GM19395 (cell line): ENCODE measurements around the gene SEMA4A.
A peak's percentile ranks its signal among the peaks of the same experiment; 100 is the strongest.

Experiments
- ATAC-seq: cut with Tn5 transposase; IDR thresholded peaks from one replicate; pipeline ENCODE4 v1.9.1; 2021; ENCODE audit warnings: mild to moderate bottlenecking, moderate library complexity; ENCODE audit not compliant: unreplicated experiment

Gene SEMA4A

DNA sequence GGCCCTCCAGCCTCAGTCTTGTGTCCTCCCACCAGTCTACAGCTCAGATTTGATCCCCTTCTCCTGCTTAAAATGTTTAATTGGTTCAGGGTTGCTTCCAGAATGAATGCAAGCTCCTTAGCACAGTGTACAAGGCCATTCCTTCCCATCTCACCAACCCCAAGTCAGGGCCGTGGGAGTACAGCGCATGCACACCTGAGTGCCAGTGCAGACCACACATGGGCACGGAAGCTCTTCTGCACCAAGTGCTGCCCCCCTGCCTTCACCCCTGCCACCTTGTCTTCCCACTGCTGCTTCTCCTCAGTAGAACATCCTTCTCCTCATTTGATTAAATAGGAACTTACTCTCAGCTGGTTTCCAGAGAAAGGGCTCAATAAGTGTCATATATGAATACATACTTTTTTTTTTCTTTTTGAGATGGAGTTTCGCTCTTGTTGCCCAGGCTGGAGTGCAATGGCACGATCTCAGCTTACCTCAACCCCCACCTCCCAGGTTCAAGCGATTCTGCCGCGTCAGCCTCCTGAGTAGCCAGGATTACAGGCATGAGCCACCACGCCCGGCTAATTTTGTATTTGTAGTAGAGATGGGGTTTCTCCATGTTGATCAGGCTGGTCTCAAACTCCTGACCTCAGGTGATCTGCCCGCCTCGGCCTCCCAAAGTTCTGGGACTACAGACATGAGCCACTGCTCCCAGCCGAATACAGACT is 68.8 kb downstream of the SEMA4A start:
- ATAC-seq = no peak

DNA sequence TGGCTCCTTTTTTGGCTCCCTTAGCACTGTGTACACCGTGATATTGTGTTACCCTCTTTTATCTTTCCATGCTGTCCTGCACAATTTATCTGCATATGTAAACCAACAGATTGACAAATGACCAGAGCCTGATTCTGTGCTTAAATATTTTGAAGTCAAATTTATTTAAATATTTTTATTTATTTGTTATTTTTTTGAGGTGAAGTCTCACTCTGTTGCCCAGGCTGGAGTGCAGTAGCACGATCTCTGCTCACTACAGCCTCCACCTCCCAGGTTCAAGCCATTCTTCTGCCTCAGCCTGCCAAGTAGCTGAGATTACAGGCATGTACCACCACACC is 72.3 kb downstream of the SEMA4A start:
- ATAC-seq = no peak

DNA sequence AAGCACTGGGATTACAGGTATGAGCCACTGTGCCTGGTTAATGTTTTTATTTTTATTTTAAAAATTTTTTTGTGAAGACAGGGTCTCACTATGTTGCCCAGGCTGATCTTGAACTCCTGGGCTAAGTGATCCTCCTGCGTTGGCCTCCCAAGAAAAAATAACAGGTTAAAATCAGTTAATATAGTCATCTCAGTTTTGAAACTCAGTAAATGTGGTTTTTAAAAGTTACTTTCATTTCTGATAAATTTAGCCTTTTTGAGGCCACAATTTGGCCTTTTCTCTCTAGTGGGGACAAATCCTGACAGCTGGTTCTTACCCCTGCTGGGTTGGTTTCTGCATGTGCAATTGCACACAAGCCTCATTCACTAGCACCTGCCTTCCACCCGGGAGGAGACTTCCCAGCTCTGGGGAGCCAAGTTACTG is 72.7 kb downstream of the SEMA4A start:
- peak; percentile 71 for ATAC-seq

DNA sequence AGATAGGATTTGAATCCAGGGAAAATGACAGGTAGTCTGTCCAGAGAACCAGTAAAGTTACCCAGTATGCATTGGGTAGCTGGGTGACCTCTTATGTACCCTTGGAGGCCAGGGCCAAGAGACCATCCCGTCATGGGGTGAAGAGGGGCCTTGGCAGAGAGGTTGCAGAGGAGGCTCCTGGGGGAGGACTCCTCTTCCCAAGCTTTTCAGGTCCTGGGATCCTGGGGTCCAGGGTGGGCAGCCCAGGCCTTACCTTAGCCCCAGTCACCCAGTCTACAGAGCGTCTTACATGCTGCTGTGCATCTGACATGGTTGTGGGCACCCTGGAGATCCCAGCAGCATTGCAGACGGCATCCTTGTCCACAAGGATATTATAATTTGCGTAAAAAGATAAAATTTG is 73.4 kb downstream of the SEMA4A start:
- ATAC-seq = peak; percentile 7
